Fibroblast of villous mesenchyme (primary cell): ENCODE results near the gene PARP3. TPM values are rescaled to one million over a fixed set of nuclear protein-coding genes. Genes with fewer than 3 reads are reported as not detected.

Experiments used
- DNase-seq: peaks from one replicate; pipeline ENCODE4 v3.0.0-alpha.2; 2010; ENCODE audit warnings: low read depth
- H3K4me3 ChIP-seq: 2 replicates; pipeline ENCODE4 v1.5.1; 2011; ENCODE audit warnings: low read depth, mild to moderate bottlenecking, low read length
- CTCF ChIP-seq: IDR thresholded peaks from 2 replicates; pipeline ENCODE4 v1.5.1; 2012; ENCODE audit warnings: low read depth, mild to moderate bottlenecking, low read length; ENCODE audit not compliant: insufficient read depth
- total RNA-seq: library from RNA; depleted of rRNA; stranded (reverse); fragments of >200 nt; gene quantifications from 2 replicates; pipeline ENCODE4 v1.2.3, GENCODE V29; 2012

Gene PARP3
- total RNA-seq, 1 donor = 24.6 TPM

DNA sequence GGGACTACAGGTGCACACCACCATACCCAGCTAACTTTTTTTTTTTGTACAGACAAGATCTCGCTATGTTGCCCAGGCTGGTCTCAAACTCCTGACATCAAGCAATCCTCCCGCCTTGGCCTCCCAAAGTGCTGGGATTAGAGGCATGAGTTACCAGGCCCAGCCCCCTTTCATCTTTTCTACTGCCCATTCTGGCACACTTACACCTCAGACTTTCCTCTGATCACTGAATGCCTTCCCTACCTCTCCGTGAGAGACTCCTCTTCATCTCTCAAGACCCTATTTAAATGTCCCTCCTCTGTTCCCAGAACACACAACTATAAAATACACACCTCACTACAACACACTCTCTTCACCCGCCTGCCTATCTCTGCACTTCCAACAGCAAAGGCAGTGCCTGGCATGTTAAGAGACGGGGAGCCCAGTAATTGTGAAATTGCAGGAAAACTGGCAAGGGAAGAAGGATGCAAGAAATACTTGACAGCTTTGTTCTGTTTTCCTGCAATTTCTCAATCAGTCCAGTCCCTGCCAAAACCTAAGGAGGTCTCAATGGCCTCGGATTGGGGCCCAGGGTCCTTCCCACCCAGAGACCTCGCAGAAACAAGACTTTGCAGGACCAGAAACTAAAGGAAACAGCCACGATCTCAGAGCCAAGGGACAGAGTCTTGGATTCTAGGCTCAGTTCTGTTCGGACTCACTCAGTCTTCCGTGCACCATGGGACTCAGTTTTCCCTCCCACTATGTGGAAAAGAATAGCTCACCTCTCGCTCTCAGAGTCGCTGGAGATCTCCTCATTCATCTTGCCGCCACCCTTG lies 1.3 kb upstream of the PARP3 start:
- peak; percentile 18 for DNase-seq
- peak overlapping the region; percentile 87 for H3K4me3 ChIP-seq
- TF ChIP-seq CTCF = no peak

DNA sequence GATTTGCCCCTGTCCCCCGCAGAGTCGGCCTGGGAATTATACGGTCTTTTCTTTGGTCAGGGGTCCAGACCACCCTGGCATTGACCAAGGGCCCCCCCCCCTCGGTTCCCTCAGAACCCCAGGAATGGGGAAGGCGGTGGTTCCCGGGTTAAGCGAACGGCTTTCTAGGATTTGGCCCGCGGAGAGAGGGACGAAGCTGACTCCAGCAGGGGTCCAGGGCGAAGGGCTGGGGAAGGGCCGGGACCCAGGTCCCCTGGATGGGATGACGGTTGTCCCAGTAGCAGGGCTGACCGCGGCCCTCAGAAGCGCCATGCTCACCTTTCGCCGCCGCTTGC lies 733 bp upstream of the PARP3 start:
- H3K4me3 ChIP-seq = peak overlapping the region; percentile 87
- no peak for DNase-seq
- TF ChIP-seq CTCF = no peak

GRCh38 chr3:51942603-51943450 lies 664 bp downstream of the PARP3 start:
- no peak for TF ChIP-seq CTCF
- H3K4me3 ChIP-seq = peak overlapping the region; percentile 51
- peak; percentile 51 for DNase-seq

DNA sequence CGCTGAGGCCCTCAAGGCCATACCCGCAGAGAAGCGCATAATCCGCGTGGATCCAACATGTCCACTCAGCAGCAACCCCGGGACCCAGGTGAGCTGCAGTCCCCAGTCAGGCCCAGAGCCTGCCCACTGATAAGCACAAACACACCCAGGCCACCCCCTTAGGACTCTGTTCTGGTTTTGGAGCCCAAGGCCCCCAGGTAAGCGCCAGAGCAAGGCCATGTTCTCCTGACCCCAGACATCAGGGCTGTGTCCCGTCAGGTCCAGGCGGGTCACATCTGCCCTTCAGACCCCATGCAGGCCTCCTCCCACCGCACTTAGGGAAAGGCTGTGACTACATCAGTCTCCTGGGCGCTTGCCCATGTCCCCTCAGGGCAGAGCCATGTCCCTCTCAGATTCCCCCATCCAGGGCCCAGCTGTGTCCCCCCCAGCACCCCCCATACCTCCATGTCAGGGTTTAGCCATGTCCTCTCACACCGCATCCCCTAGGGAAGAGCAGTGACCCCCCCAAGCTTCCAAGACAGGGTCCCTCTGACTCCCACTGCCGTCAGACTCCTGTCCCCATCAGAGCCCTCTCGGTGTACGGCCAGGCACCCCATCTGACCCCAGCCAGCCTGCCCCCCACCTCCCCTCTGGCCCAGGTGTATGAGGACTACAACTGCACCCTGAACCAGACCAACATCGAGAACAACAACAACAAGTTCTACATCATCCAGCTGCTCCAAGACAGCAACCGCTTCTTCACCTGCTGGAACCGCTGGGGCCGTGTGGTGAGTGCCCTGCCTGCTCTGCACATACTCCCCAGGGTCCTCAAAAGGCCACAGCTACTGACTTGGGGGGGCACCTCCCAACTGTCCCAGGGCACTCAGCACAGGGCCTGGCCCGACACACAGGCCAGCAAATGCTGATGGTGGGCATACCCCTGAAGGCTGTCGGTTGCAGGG lies 1.6 kb downstream of the PARP3 start:
- DNase-seq = no peak
- H3K4me3 ChIP-seq = no peak overlapping the region
- no peak for TF ChIP-seq CTCF

DNA sequence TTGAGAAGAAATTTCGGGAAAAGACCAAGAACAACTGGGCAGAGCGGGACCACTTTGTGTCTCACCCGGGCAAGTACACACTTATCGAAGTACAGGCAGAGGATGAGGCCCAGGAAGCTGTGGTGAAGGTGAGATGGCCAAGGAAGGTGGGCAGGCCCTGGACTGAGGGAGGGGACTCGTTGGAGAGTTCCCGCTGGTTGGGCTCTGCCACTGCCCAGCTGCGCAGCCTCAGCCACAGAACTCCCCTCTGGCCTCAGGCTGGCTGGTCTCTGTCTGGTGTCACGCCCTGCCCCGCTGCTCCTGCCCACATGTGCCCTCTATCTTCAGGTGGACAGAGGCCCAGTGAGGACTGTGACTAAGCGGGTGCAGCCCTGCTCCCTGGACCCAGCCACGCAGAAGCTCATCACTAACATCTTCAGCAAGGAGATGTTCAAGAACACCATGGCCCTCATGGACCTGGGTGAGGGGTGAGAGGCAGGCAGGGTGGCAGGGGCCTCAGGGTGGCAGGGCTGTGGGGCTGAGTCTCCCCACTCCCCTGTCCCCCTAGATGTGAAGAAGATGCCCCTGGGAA lies 2.4 kb downstream of the PARP3 start:
- no peak overlapping the region for H3K4me3 ChIP-seq
- TF ChIP-seq CTCF = no peak
- no peak for DNase-seq

GRCh38 chr3:51945031-51945840 lies 3.1 kb downstream of the PARP3 start:
- no peak for DNase-seq

More at GRCh38 chr3:51945031-51945840, 3.1 kb downstream of the PARP3 start:
- no peak for TF ChIP-seq CTCF
- H3K4me3 ChIP-seq = no peak overlapping the region
